ENCODE data around the gene AMER2.

- TF ChIP-seq, protein P1, sequence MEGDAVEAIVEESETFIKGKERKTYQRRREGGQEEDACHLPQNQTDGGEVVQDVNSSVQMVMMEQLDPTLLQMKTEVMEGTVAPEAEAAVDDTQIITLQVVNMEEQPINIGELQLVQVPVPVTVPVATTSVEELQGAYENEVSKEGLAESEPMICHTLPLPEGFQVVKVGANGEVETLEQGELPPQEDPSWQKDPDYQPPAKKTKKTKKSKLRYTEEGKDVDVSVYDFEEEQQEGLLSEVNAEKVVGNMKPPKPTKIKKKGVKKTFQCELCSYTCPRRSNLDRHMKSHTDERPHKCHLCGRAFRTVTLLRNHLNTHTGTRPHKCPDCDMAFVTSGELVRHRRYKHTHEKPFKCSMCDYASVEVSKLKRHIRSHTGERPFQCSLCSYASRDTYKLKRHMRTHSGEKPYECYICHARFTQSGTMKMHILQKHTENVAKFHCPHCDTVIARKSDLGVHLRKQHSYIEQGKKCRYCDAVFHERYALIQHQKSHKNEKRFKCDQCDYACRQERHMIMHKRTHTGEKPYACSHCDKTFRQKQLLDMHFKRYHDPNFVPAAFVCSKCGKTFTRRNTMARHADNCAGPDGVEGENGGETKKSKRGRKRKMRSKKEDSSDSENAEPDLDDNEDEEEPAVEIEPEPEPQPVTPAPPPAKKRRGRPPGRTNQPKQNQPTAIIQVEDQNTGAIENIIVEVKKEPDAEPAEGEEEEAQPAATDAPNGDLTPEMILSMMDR (optimal IDR thresholded peaks at IDR 0.05 in 1 of 3, IDR thresholded peaks at IDR 0.05 in 1 of 3, conservative IDR thresholded peaks at IDR 0.05 in 1 of 3; ENCODE audit: extremely low read depth in 1 of 3, insufficient read depth in 2 of 3, low read length in 3 of 3), result no peak
- no peak for TF ChIP-seq EZH2 (IDR thresholded peaks at IDR 0.05; ENCODE audit: low read length)
These were observed 36.2 kb downstream of the AMER2 start for GRCh38 chr13:25135896-25136295.

Data from keratinocyte (primary cell).